HG02623 (cell line): ENCODE measurements around the gene ST6GAL1.
A peak's percentile ranks its signal among the peaks of the same experiment; 100 is the strongest.
"Not testable (repeated sequence)": the region's sequence is repeated elsewhere in the genome, so short reads cannot be mapped to it uniquely, and the experiment has no call there.

Experiments
- ATAC-seq: cut with Tn5 transposase; IDR thresholded peaks from one replicate; pipeline ENCODE4 v1.9.1; 2021; ENCODE audit warnings: moderate library complexity; ENCODE audit not compliant: unreplicated experiment

The ST6GAL1 gene

DNA sequence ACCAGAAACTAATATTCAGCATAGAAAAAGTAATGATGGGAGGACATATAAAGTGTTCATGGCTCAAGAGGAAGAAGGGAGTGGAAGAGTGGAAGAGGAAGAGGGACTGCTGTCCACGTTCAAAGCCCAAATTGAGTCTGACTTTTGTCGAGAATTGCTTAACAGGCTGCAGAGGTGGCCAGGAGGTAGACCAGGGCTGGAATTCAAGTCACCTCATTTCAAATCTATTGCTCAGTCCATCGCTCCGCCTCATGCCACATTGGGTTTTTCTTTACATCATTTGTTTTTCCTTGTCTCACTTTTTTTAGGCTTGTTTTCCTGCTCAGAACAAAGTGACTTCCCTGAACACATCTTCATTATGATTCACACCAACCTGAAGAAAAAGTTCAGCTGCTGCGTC is 112.0 kb downstream of the ST6GAL1 start:
- ATAC-seq: no peak

DNA sequence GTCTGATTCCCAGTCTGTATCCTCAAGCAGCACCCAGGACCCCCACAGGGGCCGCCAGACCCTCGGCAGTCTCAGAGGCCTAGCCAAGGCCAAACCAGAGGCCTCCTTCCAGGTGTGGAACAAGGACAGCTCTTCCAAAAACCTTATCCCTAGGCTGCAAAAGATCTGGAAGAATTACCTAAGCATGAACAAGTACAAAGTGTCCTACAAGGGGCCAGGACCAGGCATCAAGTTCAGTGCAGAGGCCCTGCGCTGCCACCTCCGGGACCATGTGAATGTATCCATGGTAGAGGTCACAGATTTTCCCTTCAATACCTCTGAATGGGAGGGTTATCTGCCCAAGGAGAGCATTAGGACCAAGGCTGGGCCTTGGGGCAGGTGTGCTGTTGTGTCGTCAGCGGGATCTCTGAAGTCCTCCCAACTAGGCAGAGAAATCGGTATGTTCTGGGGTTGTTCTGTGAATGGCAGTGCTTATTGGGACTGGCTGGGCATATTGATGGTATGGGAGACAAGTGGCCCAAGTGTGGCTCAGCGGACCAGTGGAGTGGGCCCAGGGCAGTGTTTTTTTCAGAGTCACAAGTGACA is 112.6 kb downstream of the ST6GAL1 start:
- no peak for ATAC-seq

DNA sequence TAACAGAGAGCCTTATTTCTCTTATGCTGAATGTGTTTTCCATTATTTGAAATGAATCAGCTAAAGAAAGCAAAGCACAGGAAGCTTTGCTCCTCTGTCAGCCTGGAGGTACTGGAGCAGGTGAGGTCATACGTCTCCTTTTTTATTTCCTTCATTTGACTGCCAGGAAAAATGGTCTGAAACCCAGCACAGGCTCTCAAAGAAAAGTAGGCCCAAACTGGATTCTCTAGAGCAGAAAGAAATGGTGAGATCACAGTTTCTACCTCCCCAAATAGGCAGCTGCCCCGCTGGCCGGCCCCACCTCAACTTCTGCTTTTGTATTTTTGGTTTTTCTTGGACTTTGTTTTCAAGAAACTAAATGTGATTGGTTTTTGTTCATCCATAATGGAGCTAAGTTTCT is 113.9 kb downstream of the ST6GAL1 start:
- peak; percentile 62 for ATAC-seq

DNA sequence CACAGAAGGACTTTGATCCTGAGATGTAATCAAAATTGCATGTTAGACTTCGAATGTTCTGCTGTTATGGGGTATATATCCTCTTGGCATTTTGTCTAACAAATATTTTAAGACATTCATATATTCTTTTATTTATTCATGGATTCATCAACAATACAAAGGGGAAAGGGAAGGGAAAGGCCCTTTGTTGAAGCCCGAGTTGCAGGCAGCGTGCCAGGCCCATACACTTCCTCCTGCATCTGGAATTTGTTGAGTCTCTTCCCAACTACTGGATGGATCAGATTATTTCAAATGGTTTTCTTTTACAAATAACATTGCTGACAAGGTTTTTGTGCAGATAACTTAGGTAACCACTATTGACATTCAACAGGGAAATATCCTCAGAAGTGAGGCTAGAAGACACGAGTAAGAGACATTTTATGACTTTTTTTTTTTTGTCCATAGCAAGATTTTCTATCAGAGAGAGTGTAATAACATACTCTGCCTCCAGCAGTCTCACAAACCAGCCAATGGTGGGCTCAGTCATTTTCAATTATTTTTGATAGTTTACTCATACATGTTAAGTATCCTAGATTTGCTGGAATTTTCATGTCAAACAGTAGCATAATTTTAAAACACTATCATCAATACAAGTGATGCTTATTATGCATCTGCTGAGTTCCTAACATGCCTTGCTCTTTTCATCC is 114.7 kb downstream of the ST6GAL1 start:
- no peak for ATAC-seq

DNA sequence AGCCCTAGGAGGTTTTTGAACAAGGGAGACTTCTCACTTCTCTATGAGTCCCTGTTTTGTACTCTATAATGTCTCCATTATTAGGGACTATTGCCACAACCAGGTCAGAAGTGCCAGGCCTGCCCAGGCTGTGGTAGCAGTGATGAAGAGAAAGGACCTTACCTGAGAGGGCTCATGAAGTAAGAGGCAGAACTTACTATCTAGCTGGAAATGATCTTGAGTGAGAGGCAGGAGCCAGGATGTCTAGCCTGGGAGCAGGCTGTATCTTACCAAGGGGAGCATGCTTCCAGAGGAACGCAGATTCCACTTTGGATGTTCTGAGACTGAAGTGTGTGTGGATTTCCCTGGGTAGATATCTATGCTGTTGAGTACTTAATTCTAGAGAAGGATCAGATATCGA is 115.7 kb downstream of the ST6GAL1 start:
- no peak for ATAC-seq

DNA sequence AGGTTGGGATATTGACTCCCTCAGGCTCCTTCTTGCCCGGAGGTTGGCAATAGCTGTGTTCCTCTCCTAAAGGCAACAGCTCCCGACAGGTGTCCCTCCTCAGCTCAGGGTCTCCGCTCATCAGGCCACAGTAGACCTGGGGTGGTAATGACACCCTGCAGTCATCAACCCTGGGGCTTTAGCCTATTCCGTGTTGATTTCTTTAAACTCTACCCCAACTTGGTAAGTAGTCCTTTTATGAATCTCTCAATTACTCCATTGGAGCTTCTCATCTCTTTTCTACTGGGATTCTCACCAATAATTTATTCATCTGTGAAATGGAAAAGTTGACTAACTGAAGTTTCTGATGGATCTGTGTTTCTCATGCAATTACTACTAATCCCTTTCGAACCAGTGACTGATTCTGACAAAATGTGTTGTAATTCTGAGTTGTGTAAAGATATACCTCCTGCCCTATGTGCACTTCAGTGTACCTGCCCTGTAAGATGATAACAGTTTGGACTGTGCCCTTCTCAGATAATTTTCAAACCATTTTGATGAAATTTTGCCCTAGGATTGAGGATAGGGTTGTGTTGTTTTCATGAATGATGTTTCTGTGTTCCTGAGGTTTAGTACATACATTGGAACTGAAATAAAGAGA is 119.3 kb downstream of the ST6GAL1 start:
- ATAC-seq: no peak

DNA sequence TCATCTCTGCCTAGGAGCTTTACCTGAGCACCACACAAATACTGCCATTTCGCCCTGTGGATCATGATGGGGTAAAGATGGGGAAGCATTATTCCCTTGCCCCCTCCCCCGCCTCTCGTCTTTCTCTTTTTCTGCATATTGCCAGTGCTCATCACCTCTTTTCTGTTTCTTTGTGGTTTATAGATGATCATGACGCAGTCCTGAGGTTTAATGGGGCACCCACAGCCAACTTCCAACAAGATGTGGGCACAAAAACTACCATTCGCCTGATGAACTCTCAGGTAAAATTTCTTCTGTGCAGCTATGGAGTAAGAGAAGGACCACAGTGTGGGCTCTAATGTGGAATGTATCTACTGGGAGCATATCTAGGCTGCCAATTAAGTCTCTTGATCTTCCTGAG is 120.7 kb downstream of the ST6GAL1 start:
- no peak for ATAC-seq

DNA sequence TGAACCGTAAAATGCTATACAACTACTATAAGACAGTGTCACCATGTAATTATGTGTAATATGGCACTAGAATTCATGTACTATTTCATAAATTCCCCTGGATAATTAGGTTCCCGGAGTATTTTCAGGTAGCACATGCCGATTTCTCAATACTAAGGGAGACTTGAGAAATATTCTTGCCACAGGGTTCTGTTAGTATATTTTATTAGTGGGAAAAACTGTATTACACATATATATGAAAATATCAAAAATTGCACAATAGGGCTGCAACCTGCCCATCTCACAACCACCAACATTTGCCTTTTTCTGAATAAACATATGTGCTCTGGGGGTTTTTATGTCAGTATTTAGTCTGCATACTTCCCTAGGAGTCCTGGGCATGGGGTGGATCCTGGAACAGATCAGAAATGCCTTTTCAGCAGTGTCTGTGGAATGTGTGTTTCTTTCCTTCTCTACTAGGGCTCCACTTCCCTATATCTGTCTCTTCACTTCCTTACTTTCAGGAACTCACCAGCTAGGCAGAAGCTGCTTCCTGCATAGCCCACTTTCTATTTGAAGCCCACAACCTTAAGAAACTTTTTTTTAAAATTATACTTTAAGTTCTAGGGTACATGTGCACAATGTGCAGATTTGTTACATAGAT is 121.5 kb downstream of the ST6GAL1 start:
- ATAC-seq: no peak

DNA sequence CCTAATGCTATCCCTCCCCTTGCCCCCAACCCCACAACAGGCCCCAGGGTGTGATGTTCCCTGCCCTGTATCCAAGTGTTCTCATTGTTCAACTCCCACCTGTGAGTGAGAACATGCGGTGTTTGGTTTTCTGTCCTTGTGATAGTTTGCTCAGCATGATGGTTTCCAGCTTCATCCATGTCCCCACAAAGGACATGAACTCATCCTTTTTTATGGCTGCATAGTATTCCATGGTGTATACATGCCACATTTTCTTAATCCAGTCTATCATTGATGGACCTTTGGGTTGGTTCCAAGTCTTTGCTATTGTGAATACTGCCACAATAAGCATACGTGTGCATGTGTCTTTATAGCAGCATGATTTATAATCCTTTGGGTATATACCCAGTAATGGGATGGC is 122.1 kb downstream of the ST6GAL1 start:
- ATAC-seq: not testable (repeated sequence)

DNA sequence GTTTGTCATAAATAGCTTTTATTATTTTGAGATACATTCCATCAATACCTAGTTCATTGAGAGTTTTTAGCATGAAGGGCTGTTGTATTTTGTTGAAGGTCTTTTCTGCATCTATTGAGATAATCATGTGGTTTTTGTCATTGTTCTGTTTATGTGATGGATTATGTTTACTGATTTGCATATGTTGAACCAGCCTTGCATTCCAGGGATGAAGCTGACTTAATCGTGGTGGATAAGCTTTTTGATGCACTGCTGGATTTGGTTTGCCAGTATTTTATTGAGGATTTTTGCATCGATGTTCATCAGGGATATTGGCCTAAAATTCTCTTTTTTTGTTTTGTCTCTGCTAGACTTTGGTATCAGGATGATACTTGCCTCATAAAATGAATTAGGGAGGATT is 124.1 kb downstream of the ST6GAL1 start:
- not testable (repeated sequence) for ATAC-seq

DNA sequence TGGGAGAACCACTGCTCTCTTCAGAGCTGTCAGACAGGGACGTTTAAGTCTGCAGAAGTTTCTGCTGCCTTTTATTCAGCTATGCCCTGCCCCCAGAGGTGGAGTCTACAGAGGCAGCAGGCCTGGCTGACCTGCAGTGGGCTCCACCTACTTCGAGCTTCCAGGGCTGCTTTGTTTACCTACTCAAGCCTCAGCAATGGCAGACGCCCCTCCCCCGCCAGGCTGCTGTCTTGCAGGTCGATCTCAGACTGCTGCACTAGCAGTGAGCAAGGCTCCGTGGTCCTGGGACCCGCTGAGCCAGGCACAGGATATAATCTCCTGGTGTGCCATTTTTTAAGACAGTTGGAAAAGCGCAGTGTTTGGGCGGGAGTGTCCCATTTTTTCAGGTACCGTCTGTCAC is 127.5 kb downstream of the ST6GAL1 start:
- ATAC-seq: not testable (repeated sequence)

DNA sequence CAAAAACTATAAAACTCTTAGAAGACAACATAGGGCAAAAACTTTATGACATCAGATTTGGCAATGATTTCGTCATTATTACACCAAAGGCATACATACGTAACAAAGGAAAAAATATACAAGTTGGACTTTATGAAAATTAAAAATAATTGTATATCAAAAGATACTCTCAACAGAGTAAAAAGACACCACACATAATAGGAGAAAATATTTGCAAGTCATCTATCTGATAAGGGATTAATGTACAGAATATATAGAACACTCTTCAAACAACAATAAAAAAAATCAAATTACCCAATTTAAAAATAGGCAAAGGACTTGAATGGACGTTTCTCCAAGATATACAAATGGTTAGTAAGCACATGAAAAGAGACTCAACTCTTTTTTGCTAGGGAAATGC is 131.4 kb downstream of the ST6GAL1 start:
- ATAC-seq: no peak

DNA sequence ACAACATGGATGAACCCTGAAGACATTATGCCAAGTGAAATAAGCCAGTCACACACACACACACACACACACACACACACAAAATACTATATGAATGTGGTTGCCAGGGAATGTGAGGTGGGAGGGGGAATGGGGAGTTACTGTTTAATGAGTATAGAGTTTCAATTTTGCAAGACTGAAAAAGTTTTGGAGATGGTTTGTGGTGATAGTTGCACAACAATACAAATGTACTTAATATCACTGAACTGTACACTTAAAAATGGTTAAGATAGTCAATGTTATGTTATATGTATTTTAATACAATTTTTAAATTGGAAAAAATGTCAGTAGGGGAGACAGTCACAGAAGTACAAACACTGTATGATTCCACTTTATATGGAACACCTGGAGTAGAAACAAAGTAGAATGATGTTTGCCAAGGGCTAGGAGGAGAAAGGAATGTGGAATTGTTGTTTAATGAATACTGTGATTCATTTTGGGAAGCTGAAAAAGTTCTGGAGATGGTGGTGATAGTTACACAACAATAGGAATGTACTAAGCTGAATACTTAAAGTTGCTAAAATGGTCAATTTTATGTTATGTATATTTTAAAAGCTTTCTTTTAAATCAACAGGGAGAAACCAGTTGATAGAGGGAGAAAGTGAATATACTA is 132.3 kb downstream of the ST6GAL1 start:
- no peak for ATAC-seq

DNA sequence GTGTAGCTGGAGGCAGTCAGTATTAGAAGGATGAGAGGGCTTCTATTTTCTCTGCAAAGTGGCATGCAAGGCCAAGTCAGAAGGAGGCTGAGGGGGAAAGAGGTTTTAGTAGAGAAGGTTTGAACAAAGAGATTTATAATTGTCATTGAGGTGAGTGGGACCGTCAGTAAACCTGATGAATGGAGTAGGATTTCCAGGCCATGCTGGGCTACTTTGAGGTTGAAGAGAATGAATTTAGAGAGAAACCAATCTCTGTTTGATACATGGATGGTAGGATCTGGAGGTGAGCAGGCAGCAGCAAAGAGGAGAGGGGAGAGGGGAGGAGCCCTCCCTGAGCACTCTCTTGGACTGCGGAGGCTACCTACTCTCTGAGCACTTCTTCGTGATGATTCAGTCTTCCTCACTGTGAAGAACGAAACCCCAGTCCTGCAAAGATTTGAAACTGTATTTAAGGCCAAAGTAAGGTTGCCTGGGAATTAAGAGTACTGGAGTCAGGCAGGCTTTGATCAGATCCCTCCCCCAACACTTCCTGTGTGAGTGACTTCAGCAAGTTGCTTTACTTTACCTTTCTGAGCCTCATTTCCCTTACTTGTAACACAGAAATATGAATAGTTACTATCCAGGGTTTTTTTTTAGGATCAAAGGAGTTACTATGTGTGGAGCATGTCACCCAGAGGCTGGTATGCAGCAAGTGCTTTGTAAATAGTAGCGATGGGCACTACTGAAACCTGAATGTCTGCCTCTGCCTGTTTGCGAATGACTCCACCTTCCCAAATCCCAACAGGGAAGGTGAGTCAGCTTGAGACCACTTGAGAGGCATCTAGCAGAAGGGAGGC is 133.2 kb downstream of the ST6GAL1 start:
- no peak for ATAC-seq

DNA sequence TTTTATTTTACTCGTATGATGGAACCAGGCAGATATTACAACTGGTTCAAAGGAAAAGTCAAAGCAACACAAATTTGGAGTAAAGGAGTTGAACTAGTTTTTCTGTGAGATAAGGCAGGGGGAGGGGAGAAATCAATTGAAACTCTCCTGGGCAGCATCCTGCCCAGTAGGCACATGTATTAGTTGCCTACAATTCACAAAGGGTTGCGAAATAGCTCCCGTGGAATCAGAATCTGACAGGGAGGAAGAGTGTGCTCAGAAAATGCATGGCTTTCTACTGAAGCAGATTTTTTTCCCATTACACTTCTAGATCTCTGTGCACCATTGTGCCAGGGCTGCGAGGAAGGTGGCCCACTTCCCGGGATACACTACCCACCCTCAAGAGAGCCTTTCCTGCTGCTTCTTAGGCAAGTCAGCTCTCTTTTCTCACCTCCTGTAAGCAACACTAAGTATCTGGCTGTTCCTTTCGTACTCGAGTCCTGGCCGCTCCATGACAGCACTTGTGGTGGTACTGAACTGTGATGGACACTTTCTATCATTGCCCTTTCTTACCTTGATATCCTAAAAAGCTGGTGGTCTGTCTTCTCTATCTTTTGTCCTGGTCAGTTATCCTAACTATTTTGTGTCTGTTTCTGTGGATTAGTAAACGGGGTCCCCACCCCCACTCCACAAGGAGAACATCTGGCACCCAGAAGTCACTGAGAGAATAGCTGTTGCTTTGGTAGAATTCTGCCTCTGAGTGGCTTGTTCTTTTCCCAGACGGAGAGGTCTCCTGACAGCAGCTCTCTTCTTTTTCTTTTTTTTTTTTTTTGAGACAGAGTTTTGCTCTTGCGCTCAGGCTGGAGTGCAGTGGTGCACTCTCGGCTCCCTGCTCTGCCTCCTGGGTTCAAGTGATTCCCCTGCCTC is 134.1 kb downstream of the ST6GAL1 start:
- ATAC-seq: no peak

DNA sequence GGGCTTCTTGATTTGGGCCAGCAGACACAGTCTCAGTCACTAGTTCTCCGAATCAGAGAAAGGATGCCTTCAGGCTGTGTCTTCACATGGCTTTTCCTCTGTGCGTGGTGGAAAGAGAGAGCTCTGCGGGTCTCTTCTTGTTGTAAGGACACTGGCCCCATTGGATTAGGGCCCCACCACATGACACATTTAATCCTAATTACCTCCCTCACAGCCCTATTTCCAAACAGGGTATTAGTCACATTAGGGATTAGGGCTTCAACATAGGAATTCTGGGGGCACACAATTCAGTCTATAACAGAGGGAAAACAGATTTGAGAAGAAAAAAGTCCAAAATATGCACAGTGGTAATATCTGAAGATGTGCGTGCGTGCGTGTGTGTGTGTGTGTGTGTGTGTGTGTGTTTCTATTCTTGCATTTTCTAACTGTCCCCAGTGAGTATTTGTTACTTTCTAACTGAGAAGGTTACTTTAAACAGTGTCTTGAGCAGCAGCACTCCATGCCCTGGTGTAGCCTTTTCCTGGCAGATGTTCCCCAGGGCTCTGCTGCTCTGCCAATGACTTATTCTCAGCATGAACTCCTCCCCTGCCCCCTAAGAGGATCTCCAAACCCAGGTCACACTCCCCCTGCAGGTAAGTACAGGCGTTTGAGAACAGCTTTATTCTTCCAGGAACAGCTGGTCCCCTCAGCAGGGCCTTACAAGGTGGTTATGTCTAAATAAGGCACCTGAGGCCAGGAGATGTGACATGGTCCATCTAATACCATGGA is 136.1 kb downstream of the ST6GAL1 start:
- ATAC-seq: peak; percentile 24

DNA sequence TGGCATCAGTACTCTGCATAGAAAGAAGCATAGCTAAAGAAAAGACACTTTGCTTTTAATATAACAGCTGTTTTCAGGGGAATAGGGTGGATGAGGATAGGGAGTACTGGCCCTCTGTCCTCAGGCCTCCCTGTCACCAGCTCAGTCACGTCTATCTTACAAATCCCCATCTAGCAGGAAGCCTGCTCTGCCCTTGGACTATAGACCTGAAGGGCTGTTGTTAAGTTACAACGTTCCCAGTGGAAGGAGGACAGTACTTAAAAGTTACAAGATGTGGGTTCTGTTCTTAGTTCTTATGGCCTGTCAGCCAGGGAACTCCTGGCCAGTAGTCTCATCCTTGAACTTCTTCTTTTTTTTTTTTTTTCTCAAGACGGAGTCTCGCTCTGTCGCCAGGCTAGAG is 138.5 kb downstream of the ST6GAL1 start:
- ATAC-seq: no peak

DNA sequence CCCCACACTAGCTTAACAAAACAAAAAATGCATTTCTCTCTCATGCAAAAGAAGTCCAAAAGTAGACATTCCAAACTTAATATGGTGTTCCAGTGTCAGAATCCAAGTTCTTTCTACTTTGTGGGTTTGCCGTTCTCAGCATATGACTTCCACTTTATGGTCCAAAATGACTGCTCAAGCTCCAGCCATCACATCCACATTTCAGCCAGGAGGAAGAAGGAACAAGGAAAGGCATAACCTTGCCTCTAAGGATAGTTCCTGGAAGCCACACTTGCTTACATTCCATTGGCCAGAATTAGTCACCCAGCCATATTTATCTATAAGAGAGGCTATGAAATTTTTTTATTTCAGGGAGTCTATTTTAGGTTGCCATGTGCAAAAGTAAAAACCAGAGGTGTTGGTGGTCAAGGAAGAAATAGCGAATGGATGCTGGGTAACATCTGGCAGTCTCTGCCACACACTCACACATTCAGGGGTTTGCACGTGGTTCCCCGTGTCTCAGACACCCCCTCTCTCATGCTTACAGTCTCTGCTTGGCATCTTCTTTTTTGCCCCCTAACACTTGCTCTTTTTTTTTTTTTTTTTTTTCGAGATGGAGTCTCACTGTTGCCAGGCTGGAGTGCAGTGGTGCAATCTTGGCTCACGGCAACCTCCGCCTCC is 139.7 kb downstream of the ST6GAL1 start:
- no peak for ATAC-seq
